Karpas-422 (cell line): ENCODE data around the gene TSPAN4. TPM values are rescaled to one million over a fixed set of nuclear protein-coding genes. Genes with fewer than 3 reads are reported as not detected.
A peak's percentile ranks its signal among the peaks of the same experiment; 100 is the strongest.

Experiments used
- DNase-seq: peaks from one replicate; pipeline ENCODE4 v3.0.0-alpha.2; 2015
- H2AFZ ChIP-seq: fragments of 200-600 bp; sonication (generic); 2 replicates; pipeline ENCODE4 v1.6.1; 2014; ENCODE audit warnings: antibody characterized with exemption, low read length, mixed read lengths
- H3K27ac ChIP-seq: fragments of 200-600 bp; sonication (generic); 2 replicates; pipeline ENCODE4 v1.5.1; 2014; ENCODE audit warnings: mild to moderate bottlenecking, low read length, moderate library complexity
- H3K27me3 ChIP-seq: fragments of 200-600 bp; sonication (generic); 2 replicates; pipeline ENCODE4 v1.6.1; 2014; ENCODE audit warnings: low read length, mixed read lengths
- H3K36me3 ChIP-seq: fragments of 200-600 bp; sonication (generic); 2 replicates; pipeline ENCODE4 v1.6.1; 2014; ENCODE audit warnings: low read length, mixed read lengths; ENCODE audit not compliant: insufficient read depth
- H3K4me1 ChIP-seq: fragments of 200-600 bp; sonication (generic); 2 replicates; pipeline ENCODE4 v1.6.1; 2014; ENCODE audit warnings: mild to moderate bottlenecking, low read length, mixed read lengths
- H3K4me2 ChIP-seq: fragments of 200-600 bp; sonication (generic); 2 replicates; pipeline ENCODE4 v1.6.1; 2014; ENCODE audit warnings: low read length, low read depth, mild to moderate bottlenecking; ENCODE audit not compliant: poor library complexity, severe bottlenecking
- H3K4me3 ChIP-seq: fragments of 200-600 bp; sonication (generic); 2 replicates; pipeline ENCODE4 v1.5.1; 2014; ENCODE audit warnings: mild to moderate bottlenecking, antibody characterized with exemption, low read length, mixed read lengths
- H3K79me2 ChIP-seq: fragments of 200-600 bp; sonication (generic); 2 replicates; pipeline ENCODE4 v1.6.1; 2014; ENCODE audit warnings: mild to moderate bottlenecking, low read length, mixed read lengths
- H3K9ac ChIP-seq: fragments of 200-600 bp; sonication (generic); 2 replicates; pipeline ENCODE4 v1.6.0; 2014; ENCODE audit warnings: low read length
- H3K9me2 ChIP-seq: fragments of 200-600 bp; sonication (generic), shearing (Covaris generic); replicated peaks from 2 replicates; pipeline ENCODE4 v1.6.0; 2014; ENCODE audit warnings: mild to moderate bottlenecking, low read length, moderate library complexity; ENCODE audit not compliant: insufficient read depth
- H3K9me3 ChIP-seq: fragments of 300-700, 200-600 bp; sonication (generic); 2 replicates; pipeline ENCODE4 v1.6.1; 2014; ENCODE audit warnings: low read length, mixed read lengths
- H4K20me1 ChIP-seq: fragments of 200-600 bp; sonication (generic); 2 replicates; pipeline ENCODE4 v1.6.1; 2014; ENCODE audit warnings: mild to moderate bottlenecking, antibody characterized with exemption, low read length, low read depth; ENCODE audit not compliant: insufficient read depth
- total RNA-seq: library from RNA; depleted of rRNA; stranded (reverse); fragments of >200 nt; shearing (Covaris generic); gene quantifications from 2 replicates; pipeline ENCODE4 v1.2.3, GENCODE V29; 2014; ENCODE audit warnings: low replicate concordance

TSPAN4 gene
- total RNA-seq, 1 experiment from 2014 or later = not detected

GRCh38 chr11:870418-870817, 27.8 kb downstream of the TSPAN4 start:
- H3K4me3 ChIP-seq = no peak overlapping the region
- H3K9ac ChIP-seq = no peak overlapping the region
- H2AFZ ChIP-seq = no peak overlapping the region
- DNase-seq = no peak
- H4K20me1 ChIP-seq = no peaks in the 10 kb centered on the region
- H3K36me3 ChIP-seq = no peaks in the 10 kb centered on the region
- no peak overlapping the region for H3K27ac ChIP-seq
- no peaks in the 10 kb centered on the region for H3K27me3 ChIP-seq
- no peaks in the 10 kb centered on the region for H3K79me2 ChIP-seq
- no peak overlapping the region for H3K4me2 ChIP-seq
- H3K9me2 ChIP-seq = no peaks in the 10 kb centered on the region
- no peaks in the 10 kb centered on the region for H3K4me1 ChIP-seq
- H3K9me3 ChIP-seq = no peaks in the 10 kb centered on the region

- Histone ChIP-seq H4K20me1 (no peaks in the 10 kb centered on the region), H3K27me3 (no peaks in the 10 kb centered on the region), H3K4me3 (no peak overlapping the region), H3K79me2 (no peaks in the 10 kb centered on the region), H3K9me3 (no peaks in the 10 kb centered on the region), H3K36me3 (no peaks in the 10 kb centered on the region), H3K9ac (no peak overlapping the region), H3K9me2 (no peaks in the 10 kb centered on the region), H3K4me1 (no peaks in the 10 kb centered on the region), H2AFZ (no peak overlapping the region), H3K4me2 (no peak overlapping the region), H3K27ac (no peak overlapping the region)
- DNase-seq = no peak
Measured at GRCh38 chr11:871472-871871, 28.8 kb downstream of the TSPAN4 start.

- no peaks in the 10 kb centered on the region for H3K4me1 ChIP-seq
- H3K9me3 ChIP-seq = no peaks in the 10 kb centered on the region
- no peaks in the 10 kb centered on the region for H3K27me3 ChIP-seq
- no peaks in the 10 kb centered on the region for H3K9me2 ChIP-seq
- no peak overlapping the region for H3K9ac ChIP-seq
- DNase-seq = no peak
- H3K27ac ChIP-seq = no peak overlapping the region
- H2AFZ ChIP-seq = no peak overlapping the region
- H3K36me3 ChIP-seq = no peaks in the 10 kb centered on the region
- H4K20me1 ChIP-seq = peaks cover 5% of the 10 kb centered on the region; the same call in 1 of the 2 replicates
- H3K79me2 ChIP-seq = no peaks in the 10 kb centered on the region
- no peak overlapping the region for H3K4me2 ChIP-seq
- H3K4me3 ChIP-seq = no peak overlapping the region
Measured at GRCh38 chr11:872799-873198, 30.1 kb downstream of the TSPAN4 start.

DNA sequence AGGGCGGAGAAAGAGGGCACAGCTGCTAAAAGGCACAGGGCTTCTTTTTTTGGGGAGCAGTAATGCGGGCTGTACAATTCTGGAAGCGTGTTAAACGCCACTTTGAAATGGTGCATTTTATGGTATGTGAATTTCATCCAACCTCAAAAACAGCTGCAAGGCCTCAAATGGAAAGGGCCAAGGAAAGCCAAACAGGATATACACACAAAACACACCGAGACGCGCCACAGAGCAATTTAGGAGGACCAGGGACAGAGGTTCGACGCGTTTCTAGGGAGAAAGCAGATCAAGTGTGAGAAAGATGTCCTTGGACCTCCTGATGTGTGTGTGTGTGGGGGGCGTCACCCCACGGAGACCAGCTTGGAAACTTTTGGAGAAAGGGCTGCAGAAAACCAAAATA, 31.1 kb downstream of the TSPAN4 start:
- no peaks in the 10 kb centered on the region for H3K36me3 ChIP-seq
- no peak overlapping the region for H3K4me3 ChIP-seq
- H3K27me3 ChIP-seq = no peaks in the 10 kb centered on the region
- no peaks in the 10 kb centered on the region for H3K9me3 ChIP-seq
- H2AFZ ChIP-seq = no peak overlapping the region
- peaks cover 5% of the 10 kb centered on the region; the same call in 1 of the 2 replicates for H4K20me1 ChIP-seq
- no peak overlapping the region for H3K9ac ChIP-seq
- no peaks in the 10 kb centered on the region for H3K9me2 ChIP-seq
- DNase-seq = no peak
- H3K79me2 ChIP-seq = no peaks in the 10 kb centered on the region
- H3K4me2 ChIP-seq = no peak overlapping the region
- H3K4me1 ChIP-seq = no peaks in the 10 kb centered on the region
- H3K27ac ChIP-seq = no peak overlapping the region

DNA sequence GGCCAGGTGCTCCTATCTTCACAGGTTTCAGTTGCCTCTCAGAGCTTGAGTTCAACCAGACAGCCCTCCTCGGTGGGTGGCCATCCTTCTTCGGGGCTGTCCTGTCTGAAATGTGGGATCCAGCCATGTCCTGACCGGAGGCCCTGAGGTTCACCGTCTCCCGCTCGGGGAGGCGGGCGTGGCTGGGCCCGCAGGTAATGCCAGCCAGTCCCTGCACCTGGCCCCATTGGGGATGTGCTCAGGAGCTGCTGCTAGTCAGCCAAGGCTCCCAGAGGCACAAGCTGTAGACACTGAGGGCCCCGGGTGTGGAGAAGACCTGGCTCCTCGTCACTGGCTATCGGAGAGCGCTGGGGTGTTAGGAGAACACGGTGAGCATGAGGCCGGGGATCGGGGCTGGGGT, 32.6 kb downstream of the TSPAN4 start:
- no peak for DNase-seq
- Histone ChIP-seq H3K36me3 (no peaks in the 10 kb centered on the region; the same call in 1 of the 2 replicates), H3K4me1 (no peaks in the 10 kb centered on the region), H3K79me2 (no peaks in the 10 kb centered on the region), H3K4me2 (no peak overlapping the region), H3K9me2 (no peaks in the 10 kb centered on the region), H3K4me3 (no peak overlapping the region), H4K20me1 (peaks cover 5% of the 10 kb centered on the region; the same call in 1 of the 2 replicates), H2AFZ (no peak overlapping the region), H3K27ac (no peak overlapping the region), H3K9me3 (no peaks in the 10 kb centered on the region), H3K9ac (no peak overlapping the region), H3K27me3 (no peaks in the 10 kb centered on the region)

DNA sequence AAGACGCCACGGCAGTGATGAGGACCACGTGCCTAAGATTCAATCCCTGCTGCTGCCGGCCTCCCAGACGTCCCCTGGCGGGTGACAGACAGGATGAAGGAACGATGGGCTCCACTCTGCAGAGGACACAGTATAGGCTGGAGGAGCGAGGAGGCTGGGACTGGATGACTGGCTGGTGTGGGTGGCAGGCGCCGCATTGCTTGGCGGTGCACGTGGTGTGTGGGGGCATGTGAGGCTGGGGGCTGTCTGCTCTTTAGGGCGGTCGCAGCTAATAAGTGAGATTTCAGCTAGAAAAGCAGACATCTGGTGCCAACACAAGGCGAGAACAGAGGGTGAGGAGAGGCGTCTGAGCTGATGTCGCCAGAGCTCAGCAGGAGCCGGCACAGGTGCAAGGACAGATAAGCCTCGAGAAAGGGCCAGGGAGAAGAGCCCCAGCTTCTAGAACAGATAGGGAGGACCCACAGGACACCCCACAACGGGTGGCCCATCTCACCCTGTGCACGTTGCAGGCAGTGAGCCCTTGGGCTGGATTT, 33.2 kb downstream of the TSPAN4 start:
- Histone ChIP-seq H2AFZ (no peak overlapping the region), H4K20me1 (peaks cover 5% of the 10 kb centered on the region; the same call in 1 of the 2 replicates), H3K27ac (no peak overlapping the region), H3K4me2 (no peak overlapping the region), H3K4me3 (no peak overlapping the region), H3K27me3 (no peaks in the 10 kb centered on the region), H3K4me1 (no peaks in the 10 kb centered on the region), H3K79me2 (no peaks in the 10 kb centered on the region), H3K9me3 (no peaks in the 10 kb centered on the region), H3K36me3 (no peaks in the 10 kb centered on the region; the same call in 1 of the 2 replicates), H3K9me2 (no peaks in the 10 kb centered on the region), H3K9ac (no peak overlapping the region)
- no peak for DNase-seq

- H3K27ac ChIP-seq = no peak overlapping the region
- no peaks in the 10 kb centered on the region for H3K27me3 ChIP-seq
- peaks cover 5% of the 10 kb centered on the region; the same call in 1 of the 2 replicates for H4K20me1 ChIP-seq
- H3K9ac ChIP-seq = no peak overlapping the region
- no peak overlapping the region for H2AFZ ChIP-seq
- H3K4me3 ChIP-seq = no peak overlapping the region
- no peaks in the 10 kb centered on the region for H3K9me3 ChIP-seq
- H3K9me2 ChIP-seq = no peaks in the 10 kb centered on the region
- H3K79me2 ChIP-seq = no peaks in the 10 kb centered on the region
- no peak overlapping the region for H3K4me2 ChIP-seq
- H3K4me1 ChIP-seq = no peaks in the 10 kb centered on the region
- no peaks in the 10 kb centered on the region; the same call in 1 of the 2 replicates for H3K36me3 ChIP-seq
- no peak for DNase-seq
Measured at GRCh38 chr11:876545-876944, 33.9 kb downstream of the TSPAN4 start.

DNA sequence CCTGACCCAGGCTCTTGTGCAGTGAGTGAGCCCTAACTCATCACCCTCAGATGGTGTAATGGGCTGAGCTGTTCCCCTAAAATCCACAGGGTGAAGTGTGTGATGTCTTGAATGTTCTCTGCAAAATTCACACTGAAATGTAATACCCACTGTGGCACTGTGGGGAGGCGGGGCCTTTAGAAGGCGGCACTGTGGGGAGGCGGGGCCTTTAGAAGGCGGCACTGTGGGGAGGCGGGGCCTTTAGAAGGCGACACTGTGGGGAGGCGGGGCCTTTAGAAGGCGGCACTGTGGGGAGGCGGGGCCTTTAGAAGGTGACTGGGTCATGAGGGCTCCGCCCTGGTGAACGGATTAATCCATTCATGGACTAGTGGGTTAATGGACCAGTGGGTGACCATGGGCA, 34.9 kb downstream of the TSPAN4 start:
- Histone ChIP-seq H3K36me3 (no peaks in the 10 kb centered on the region; the same call in 1 of the 2 replicates), H3K27ac (no peak overlapping the region), H3K9me3 (no peaks in the 10 kb centered on the region), H3K9me2 (no peaks in the 10 kb centered on the region), H3K79me2 (no peaks in the 10 kb centered on the region), H3K4me1 (no peaks in the 10 kb centered on the region), H3K9ac (no peak overlapping the region), H3K4me2 (no peak overlapping the region), H2AFZ (no peak overlapping the region), H3K27me3 (no peaks in the 10 kb centered on the region), H4K20me1 (peaks cover 5% of the 10 kb centered on the region; the same call in 1 of the 2 replicates), H3K4me3 (no peak overlapping the region)
- peak; percentile 86 for DNase-seq
